Fibroblast of gingiva (primary cell): ENCODE results near the gene ERF.

ENCODE experiments used
- DNase-seq: peaks from one replicate; pipeline ENCODE4 v3.0.0-alpha.2; 2011; ENCODE audit warnings: low read depth

ERF gene

GRCh38 chr19:42239544-42240220, 15.2 kb downstream of the ERF start:
- DNase-seq, result no peak

- no peak for DNase-seq
Measured at GRCh38 chr19:42235181-42235580, 19.7 kb downstream of the ERF start.

GRCh38 chr19:42234364-42234763, 20.6 kb downstream of the ERF start:
- no peak for DNase-seq

GRCh38 chr19:42233678-42234292, 21.1 kb downstream of the ERF start:
- DNase-seq, result no peak

- no peak for DNase-seq
Measured at GRCh38 chr19:42233106-42233505, 21.8 kb downstream of the ERF start.

GRCh38 chr19:42232435-42232834, 22.5 kb downstream of the ERF start:
- no peak for DNase-seq

GRCh38 chr19:42230571-42230970, 24.4 kb downstream of the ERF start:
- DNase-seq, result no peak

- peak; percentile 64 for DNase-seq
Measured at GRCh38 chr19:42229855-42230351, 25.0 kb downstream of the ERF start.

GRCh38 chr19:42229301-42229854, 25.6 kb downstream of the ERF start:
- DNase-seq, result no peak

GRCh38 chr19:42228641-42229040, 26.3 kb downstream of the ERF start:
- DNase-seq, result no peak

- no peak for DNase-seq
Measured at GRCh38 chr19:42226886-42227285, 28.0 kb downstream of the ERF start.

GRCh38 chr19:42225718-42226292, 29.1 kb downstream of the ERF start:
- no peak for DNase-seq

- no peak for DNase-seq
Measured at GRCh38 chr19:42224940-42225717, 29.8 kb downstream of the ERF start.

GRCh38 chr19:42220751-42221097, 34.2 kb downstream of the ERF start:
- DNase-seq, result no peak

- peak; percentile 96 for DNase-seq
Measured at GRCh38 chr19:42219812-42220750, 34.8 kb downstream of the ERF start, which contains the start of gene ZNF526. TSS of gene ZNF526 (plus strand) at chr19:42220312. CDS start at chr19:42224404, 4,092 bp downstream.

- peak; percentile 97 for DNase-seq
Measured at GRCh38 chr19:42217520-42218437, 37.1 kb downstream of the ERF start, which contains the start of gene DEDD2. TSS of gene DEDD2 (minus strand) at chr19:42217677. CDS start at chr19:42217007, 670 bp downstream.

GRCh38 chr19:42216653-42217519, 38.0 kb downstream of the ERF start:
- DNase-seq, result peak; percentile 24

GRCh38 chr19:42214810-42215485, 40.0 kb downstream of the ERF start:
- no peak for DNase-seq
